UCSD-AML1 (cell line): ENCODE results near the gene PRB4.
"Not testable (repeated sequence)": the region's sequence is repeated elsewhere in the genome, so short reads cannot be mapped to it uniquely, and the experiment has no call there.

Experiments
- DNase-seq: peaks from one replicate; lab custom pipeline; 2025; ENCODE audit not compliant: unreplicated experiment; lab: John Stamatoyannopoulos, UW

Gene PRB4

GRCh38 chr12:11310336-11310735 lies at the start of gene PRB4:
TSS of gene PRB4 (minus strand) at chr12:11310436. CDS start at chr12:11310398, 38 bp downstream.
- DNase-seq: no peak

GRCh38 chr12:11351736-11352135 lies 41.5 kb upstream of the PRB4 start:
- not testable (repeated sequence) for DNase-seq

GRCh38 chr12:11348439-11348838 lies 38.2 kb upstream of the PRB4 start:
- no peak for DNase-seq

GRCh38 chr12:11347810-11348209 lies 37.6 kb upstream of the PRB4 start:
- no peak for DNase-seq

- no peak for DNase-seq
Measured at GRCh38 chr12:11344500-11344899, 34.3 kb upstream of the PRB4 start.

- DNase-seq: no peak
Measured at GRCh38 chr12:11324426-11324825, 14.2 kb upstream of the PRB4 start.

- DNase-seq: no peak
Measured at GRCh38 chr12:11321980-11322379, 11.7 kb upstream of the PRB4 start.

GRCh38 chr12:11307143-11307542 lies 3.1 kb downstream of the PRB4 start:
- no peak for DNase-seq

- no peak for DNase-seq
Measured at GRCh38 chr12:11273449-11273848, 36.8 kb downstream of the PRB4 start.

GRCh38 chr12:11269607-11270006 lies 40.6 kb downstream of the PRB4 start, which contains the start of gene PRB3:
TSS of gene PRB3 (minus strand) at chr12:11269707. CDS start at chr12:11269669, 38 bp downstream.
- DNase-seq: no peak

- no peak for DNase-seq
Measured at GRCh38 chr12:11264501-11264900, 45.7 kb downstream of the PRB4 start.
